Liver (tissue), 9 donors: ENCODE data around the gene RNF157. TPM values are rescaled to one million over a fixed set of nuclear protein-coding genes. Genes with fewer than 3 reads are reported as not detected.

ENCODE experiments used
- DNase-seq: peaks from one replicate; pipeline ENCODE4 v3.0.0-alpha.2; 2017; ENCODE audit warnings: low spot score
- H3K27ac ChIP-seq, 2 donors: one replicate each; pipeline ENCODE4 v1.7.0; 2013; ENCODE audit warnings: inconsistent platforms in 2 of 2, low read length in 2 of 2, control low read depth in 1 of 2, low read depth in 1 of 2, mild to moderate bottlenecking in 1 of 2
- H3K27me3 ChIP-seq, 4 donors: one replicate each; pipeline versions ENCODE4 v1.6.1 to v1.7.0; 2013; ENCODE audit warnings: low read length in 3 of 4, inconsistent platforms in 1 of 4, mild to moderate bottlenecking in 1 of 4, moderate library complexity in 1 of 4; ENCODE audit not compliant: control insufficient read depth in 4 of 4, insufficient read depth in 4 of 4
- H3K36me3 ChIP-seq, 4 donors: one replicate each; pipeline versions ENCODE4 v1.6.1 to v1.7.0; 2013; ENCODE audit warnings: low read length in 3 of 4, mild to moderate bottlenecking in 3 of 4, low read depth in 1 of 4, moderate library complexity in 1 of 4; ENCODE audit not compliant: control insufficient read depth in 4 of 4, insufficient read depth in 3 of 4
- H3K4me1 ChIP-seq, 4 donors: one replicate each; pipeline versions ENCODE4 v1.6.1 to v1.7.0; 2013; ENCODE audit warnings: low read length in 3 of 4, mild to moderate bottlenecking in 3 of 4, moderate library complexity in 1 of 4; ENCODE audit not compliant: control insufficient read depth in 4 of 4, insufficient read depth in 4 of 4
- H3K4me3 ChIP-seq, 3 donors: one replicate each; pipeline versions ENCODE4 v1.6.1 to v1.7.0; 2013; ENCODE audit warnings: low read length in 3 of 3, control low read depth in 1 of 3, low read depth in 1 of 3, mild to moderate bottlenecking in 1 of 3
- H3K9ac ChIP-seq, 2 donors: one replicate each; pipeline ENCODE4 v1.7.0; 2013; ENCODE audit warnings: low read length in 2 of 2, mild to moderate bottlenecking in 2 of 2, moderate library complexity in 2 of 2, control low read depth in 1 of 2, low read depth in 1 of 2
- H3K9me3 ChIP-seq, 4 donors: one replicate each; pipeline versions ENCODE4 v1.6.1 to v1.7.0; 2013; ENCODE audit warnings: low read length in 3 of 4; ENCODE audit not compliant: control insufficient read depth in 4 of 4
- EGR1 ChIP-seq, 2 donors: IDR thresholded peaks; 2 replicates each; pipeline ENCODE4 v1.6.1; 2016 to 2018; ENCODE audit warnings: antibody characterized with exemption in 2 of 2, low read depth in 2 of 2
- FOXA1 ChIP-seq: IDR thresholded peaks from 2 replicates; pipeline ENCODE4 v1.6.1; 2016; ENCODE audit warnings: antibody characterized with exemption
- FOXA2 ChIP-seq: IDR thresholded peaks from 2 replicates; pipeline ENCODE4 v1.6.1; 2016; ENCODE audit warnings: antibody characterized with exemption
- GABPA ChIP-seq, 2 donors: IDR thresholded peaks in 1 of 2; conservative IDR thresholded peaks in 1 of 2; 2 replicates each; pipeline ENCODE4 v1.6.1; 2016; ENCODE audit warnings: antibody characterized with exemption in 2 of 2, mild to moderate bottlenecking in 1 of 2, moderate library complexity in 1 of 2
- HNF4A ChIP-seq, 2 donors: conservative IDR thresholded peaks; 2 replicates each; pipeline ENCODE4 v1.6.1; 2016; ENCODE audit warnings: antibody characterized with exemption in 2 of 2, mild to moderate bottlenecking in 2 of 2
- HNF4G ChIP-seq: IDR thresholded peaks from 2 replicates; pipeline ENCODE4 v1.6.1; 2016; ENCODE audit warnings: antibody characterized with exemption
- JUND ChIP-seq, 2 donors: IDR thresholded peaks; 2 replicates each; pipeline ENCODE4 v1.6.1; 2016; ENCODE audit warnings: antibody characterized with exemption in 2 of 2
- NR2F2 ChIP-seq: IDR thresholded peaks from 2 replicates; pipeline ENCODE4 v1.6.1; 2016; ENCODE audit warnings: antibody characterized with exemption
- RAD21 ChIP-seq, 2 donors: IDR thresholded peaks; 2 replicates each; pipeline ENCODE4 v1.6.1; 2016; ENCODE audit warnings: antibody characterized with exemption in 2 of 2, mild to moderate bottlenecking in 2 of 2
- RXRA ChIP-seq, 2 donors: IDR thresholded peaks; 2 replicates each; pipeline ENCODE4 v1.6.1; 2017 to 2018; ENCODE audit warnings: antibody characterized with exemption in 2 of 2, mild to moderate bottlenecking in 1 of 2
- SP1 ChIP-seq: IDR thresholded peaks from 2 replicates; pipeline ENCODE4 v1.6.1; 2018; ENCODE audit warnings: antibody characterized with exemption, mild to moderate bottlenecking
- TAF1 ChIP-seq: conservative IDR thresholded peaks from 2 replicates; pipeline ENCODE4 v1.6.1; 2016; ENCODE audit warnings: antibody characterized with exemption, mild to moderate bottlenecking
- YY1 ChIP-seq: IDR thresholded peaks from 2 replicates; pipeline ENCODE4 v1.6.1; 2016; ENCODE audit warnings: antibody characterized with exemption, mild to moderate bottlenecking
- WGBS: extraction: QIAGEN DNeasy Blood & Tissue Kit; methylation state at CpG from one replicate; pipeline ENCODE4 v1.1.7; 2013; 5-methylcytosine and 5-hydroxymethylcytosine counted together
- polyA plus RNA-seq, 2 donors: library from polyadenylated mRNA; stranded (reverse) in 1 of 2; unstranded in 1 of 2; fragments of 200-250 nt in 1 of 2; fragments of >200 nt in 1 of 2; fragmentation: Nextera tagmentation in 1 of 2; extraction: Ambion mirVana in 1 of 2; gene quantifications; one replicate each; pipeline versions ENCODE4 v1.2.1 to v1.2.3, GENCODE V29; 2013 to 2015
- total RNA-seq, 2 donors: library from RNA; depleted of rRNA; stranded (reverse); fragments of >200 nt; gene quantifications; one replicate each; pipeline ENCODE4 v1.2.3, GENCODE V29; 2014
- TF ChIP-seq, protein P1 (sequence below): IDR thresholded peaks from 2 replicates; pipeline ENCODE4 v1.6.1; 2016; ENCODE audit warnings: antibody characterized with exemption
- TF ChIP-seq, protein P2 (sequence below): IDR thresholded peaks from 2 replicates; pipeline ENCODE4 v1.6.1; 2016; ENCODE audit warnings: antibody characterized with exemption
- TF ChIP-seq, protein P3 (sequence below): IDR thresholded peaks from 2 replicates; pipeline ENCODE4 v1.6.1; 2016; ENCODE audit warnings: antibody characterized with exemption
- TF ChIP-seq, protein P4 (sequence below): IDR thresholded peaks from 2 replicates; pipeline ENCODE4 v1.6.1; 2016; ENCODE audit warnings: antibody characterized with exemption, mild to moderate bottlenecking
- TF ChIP-seq, protein P5 (sequence below): fragments of 150-350 bp; IDR thresholded peaks from 2 replicates; pipeline ENCODE4 v1.5.1; 2017; ENCODE audit warnings: improper control_type of control experiment, low read depth, low read length; ENCODE audit not compliant: missing input control
- donor health status: healthy.
- donor health status: healthy.
- donor health status: healthy.
- donor health status: healthy.
- donor health status: healthy.

Gene RNF157
- total and polyA plus RNA-seq, 4 donors = 0.42 to 2.9 (median 0.66) TPM

DNA sequence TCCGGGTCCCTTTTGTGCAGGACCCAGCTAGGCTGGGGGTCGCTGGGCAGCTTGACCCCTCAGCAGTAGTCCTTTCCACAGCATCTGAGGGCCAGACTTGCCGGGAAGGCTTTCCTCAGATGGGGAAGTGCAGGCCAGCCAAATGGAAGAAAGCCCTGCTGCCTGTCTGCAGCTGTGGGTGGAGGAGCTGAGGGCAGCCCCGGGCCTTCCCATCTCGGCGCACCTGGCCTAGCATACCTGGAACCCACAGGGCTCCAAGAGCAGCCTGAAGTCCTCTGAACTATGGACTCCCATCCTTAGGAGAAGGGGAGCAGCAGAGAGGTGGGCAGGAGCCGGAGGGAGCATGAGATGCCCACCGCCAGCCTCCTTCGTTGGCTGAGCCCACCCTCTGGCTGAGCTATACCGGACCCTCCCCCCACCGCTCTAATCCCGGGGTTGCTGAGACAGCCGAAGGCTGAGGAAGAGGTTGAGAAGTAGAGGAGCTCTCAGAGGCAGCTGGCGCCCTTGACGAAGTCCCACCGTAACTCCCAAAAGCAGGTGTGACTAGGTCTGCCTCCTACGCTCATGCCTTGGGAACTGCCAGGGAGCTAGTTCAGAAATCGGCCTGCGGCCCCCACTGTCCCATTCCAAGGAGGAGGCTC lies 38.1 kb upstream of the RNF157 start (continued):
- TF ChIP-seq, protein P1, sequence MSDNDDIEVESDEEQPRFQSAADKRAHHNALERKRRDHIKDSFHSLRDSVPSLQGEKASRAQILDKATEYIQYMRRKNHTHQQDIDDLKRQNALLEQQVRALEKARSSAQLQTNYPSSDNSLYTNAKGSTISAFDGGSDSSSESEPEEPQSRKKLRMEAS = no peak
- TF ChIP-seq SP1 = no peak
- TF ChIP-seq, protein P2, sequence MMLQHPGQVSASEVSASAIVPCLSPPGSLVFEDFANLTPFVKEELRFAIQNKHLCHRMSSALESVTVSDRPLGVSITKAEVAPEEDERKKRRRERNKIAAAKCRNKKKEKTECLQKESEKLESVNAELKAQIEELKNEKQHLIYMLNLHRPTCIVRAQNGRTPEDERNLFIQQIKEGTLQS = no peak
- TF ChIP-seq, protein P3, sequence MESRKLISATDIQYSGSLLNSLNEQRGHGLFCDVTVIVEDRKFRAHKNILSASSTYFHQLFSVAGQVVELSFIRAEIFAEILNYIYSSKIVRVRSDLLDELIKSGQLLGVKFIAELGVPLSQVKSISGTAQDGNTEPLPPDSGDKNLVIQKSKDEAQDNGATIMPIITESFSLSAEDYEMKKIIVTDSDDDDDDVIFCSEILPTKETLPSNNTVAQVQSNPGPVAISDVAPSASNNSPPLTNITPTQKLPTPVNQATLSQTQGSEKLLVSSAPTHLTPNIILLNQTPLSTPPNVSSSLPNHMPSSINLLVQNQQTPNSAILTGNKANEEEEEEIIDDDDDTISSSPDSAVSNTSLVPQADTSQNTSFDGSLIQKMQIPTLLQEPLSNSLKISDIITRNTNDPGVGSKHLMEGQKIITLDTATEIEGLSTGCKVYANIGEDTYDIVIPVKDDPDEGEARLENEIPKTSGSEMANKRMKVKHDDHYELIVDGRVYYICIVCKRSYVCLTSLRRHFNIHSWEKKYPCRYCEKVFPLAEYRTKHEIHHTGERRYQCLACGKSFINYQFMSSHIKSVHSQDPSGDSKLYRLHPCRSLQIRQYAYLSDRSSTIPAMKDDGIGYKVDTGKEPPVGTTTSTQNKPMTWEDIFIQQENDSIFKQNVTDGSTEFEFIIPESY = no peak
- TF ChIP-seq GABPA (IDR thresholded peaks at IDR 0.05 in 1 of 2, conservative IDR thresholded peaks at IDR 0.05 in 1 of 2) = no peak
- TF ChIP-seq HNF4G = no peak
- no peak for TF ChIP-seq EGR1 (IDR thresholded peaks at IDR 0.05; ENCODE audit: low read depth in 2 of 2)

DNA sequence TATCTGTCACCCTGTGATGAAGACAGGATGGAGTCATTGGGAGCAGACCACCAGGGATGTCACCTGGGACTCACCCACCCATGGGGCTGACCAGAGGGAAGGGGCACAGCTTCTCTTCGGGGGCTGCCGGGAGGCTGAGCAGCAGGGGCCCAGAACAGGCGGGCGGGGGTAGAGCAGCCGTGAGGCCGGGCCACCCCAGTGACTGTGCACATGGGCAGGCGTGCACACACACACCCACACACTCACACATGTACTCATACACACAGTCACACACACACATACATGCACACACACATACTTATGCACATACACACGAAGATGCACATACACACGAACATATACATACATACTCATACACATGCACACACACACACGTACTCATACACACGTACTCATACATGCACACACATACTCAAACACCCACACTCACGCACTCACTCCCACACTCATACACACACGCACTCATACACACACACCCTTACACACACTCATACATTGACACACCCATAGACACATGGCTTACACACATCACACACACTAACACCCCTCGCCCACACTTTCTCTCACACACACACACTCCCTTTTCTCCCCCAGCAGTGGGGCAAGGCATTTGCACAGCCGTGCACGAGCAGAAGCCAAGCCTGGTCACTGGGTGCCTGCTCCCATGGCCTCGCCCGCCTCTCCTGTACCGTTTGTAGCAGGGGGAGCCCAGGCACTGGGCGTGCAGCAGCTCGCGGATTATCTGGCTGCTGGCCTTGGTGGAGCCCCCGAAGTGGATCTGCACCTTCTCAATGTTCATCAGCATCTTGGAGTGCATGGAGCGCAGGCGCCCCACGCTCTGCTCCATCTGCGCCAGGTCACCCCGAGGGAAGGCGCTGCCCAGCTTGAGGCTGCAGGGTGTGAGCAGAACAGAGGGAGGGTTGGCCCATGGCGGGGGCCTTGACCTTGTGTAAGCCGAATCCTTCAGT lies 37.3 kb upstream of the RNF157 start:
- no peak overlapping the region for H3K27ac ChIP-seq
- peaks cover 0 to 23% (median 13%) of the 10 kb centered on the region in 4 donors for H3K4me1 ChIP-seq
- TF ChIP-seq FOXA1 = no peak
- TF ChIP-seq, protein P3 = no peak
- TF ChIP-seq FOXA2 = no peak
- TF ChIP-seq, protein P4, sequence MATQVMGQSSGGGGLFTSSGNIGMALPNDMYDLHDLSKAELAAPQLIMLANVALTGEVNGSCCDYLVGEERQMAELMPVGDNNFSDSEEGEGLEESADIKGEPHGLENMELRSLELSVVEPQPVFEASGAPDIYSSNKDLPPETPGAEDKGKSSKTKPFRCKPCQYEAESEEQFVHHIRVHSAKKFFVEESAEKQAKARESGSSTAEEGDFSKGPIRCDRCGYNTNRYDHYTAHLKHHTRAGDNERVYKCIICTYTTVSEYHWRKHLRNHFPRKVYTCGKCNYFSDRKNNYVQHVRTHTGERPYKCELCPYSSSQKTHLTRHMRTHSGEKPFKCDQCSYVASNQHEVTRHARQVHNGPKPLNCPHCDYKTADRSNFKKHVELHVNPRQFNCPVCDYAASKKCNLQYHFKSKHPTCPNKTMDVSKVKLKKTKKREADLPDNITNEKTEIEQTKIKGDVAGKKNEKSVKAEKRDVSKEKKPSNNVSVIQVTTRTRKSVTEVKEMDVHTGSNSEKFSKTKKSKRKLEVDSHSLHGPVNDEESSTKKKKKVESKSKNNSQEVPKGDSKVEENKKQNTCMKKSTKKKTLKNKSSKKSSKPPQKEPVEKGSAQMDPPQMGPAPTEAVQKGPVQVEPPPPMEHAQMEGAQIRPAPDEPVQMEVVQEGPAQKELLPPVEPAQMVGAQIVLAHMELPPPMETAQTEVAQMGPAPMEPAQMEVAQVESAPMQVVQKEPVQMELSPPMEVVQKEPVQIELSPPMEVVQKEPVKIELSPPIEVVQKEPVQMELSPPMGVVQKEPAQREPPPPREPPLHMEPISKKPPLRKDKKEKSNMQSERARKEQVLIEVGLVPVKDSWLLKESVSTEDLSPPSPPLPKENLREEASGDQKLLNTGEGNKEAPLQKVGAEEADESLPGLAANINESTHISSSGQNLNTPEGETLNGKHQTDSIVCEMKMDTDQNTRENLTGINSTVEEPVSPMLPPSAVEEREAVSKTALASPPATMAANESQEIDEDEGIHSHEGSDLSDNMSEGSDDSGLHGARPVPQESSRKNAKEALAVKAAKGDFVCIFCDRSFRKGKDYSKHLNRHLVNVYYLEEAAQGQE = no peak
- no peak for TF ChIP-seq JUND (IDR thresholded peaks at IDR 0.05)
- TF ChIP-seq HNF4G = no peak
- TF ChIP-seq, protein P1 = no peak
- TF ChIP-seq, protein P5, sequence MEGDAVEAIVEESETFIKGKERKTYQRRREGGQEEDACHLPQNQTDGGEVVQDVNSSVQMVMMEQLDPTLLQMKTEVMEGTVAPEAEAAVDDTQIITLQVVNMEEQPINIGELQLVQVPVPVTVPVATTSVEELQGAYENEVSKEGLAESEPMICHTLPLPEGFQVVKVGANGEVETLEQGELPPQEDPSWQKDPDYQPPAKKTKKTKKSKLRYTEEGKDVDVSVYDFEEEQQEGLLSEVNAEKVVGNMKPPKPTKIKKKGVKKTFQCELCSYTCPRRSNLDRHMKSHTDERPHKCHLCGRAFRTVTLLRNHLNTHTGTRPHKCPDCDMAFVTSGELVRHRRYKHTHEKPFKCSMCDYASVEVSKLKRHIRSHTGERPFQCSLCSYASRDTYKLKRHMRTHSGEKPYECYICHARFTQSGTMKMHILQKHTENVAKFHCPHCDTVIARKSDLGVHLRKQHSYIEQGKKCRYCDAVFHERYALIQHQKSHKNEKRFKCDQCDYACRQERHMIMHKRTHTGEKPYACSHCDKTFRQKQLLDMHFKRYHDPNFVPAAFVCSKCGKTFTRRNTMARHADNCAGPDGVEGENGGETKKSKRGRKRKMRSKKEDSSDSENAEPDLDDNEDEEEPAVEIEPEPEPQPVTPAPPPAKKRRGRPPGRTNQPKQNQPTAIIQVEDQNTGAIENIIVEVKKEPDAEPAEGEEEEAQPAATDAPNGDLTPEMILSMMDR = no peak
- no peak for TF ChIP-seq GABPA (IDR thresholded peaks at IDR 0.05 in 1 of 2, conservative IDR thresholded peaks at IDR 0.05 in 1 of 2)
- TF ChIP-seq NR2F2 = no peak
- no peak for TF ChIP-seq TAF1
- no peak for TF ChIP-seq YY1
- no peak for TF ChIP-seq RXRA (IDR thresholded peaks at IDR 0.05)
- TF ChIP-seq SP1 = no peak
- TF ChIP-seq RAD21 (IDR thresholded peaks at IDR 0.05) = no peak
- no peak for TF ChIP-seq HNF4A (conservative IDR thresholded peaks at IDR 0.05)
- TF ChIP-seq, protein P2 = no peak
- no peak for TF ChIP-seq EGR1 (IDR thresholded peaks at IDR 0.05; ENCODE audit: low read depth in 2 of 2)
- no peaks in the 10 kb centered on the region for H3K27me3 ChIP-seq
- H3K36me3 ChIP-seq = peaks cover 0 to 1% (median 0%) of the 10 kb centered on the region in 4 donors
- H3K9ac ChIP-seq = no peak overlapping the region
- no peak for DNase-seq
- no peak overlapping the region for H3K4me3 ChIP-seq
- no peaks in the 10 kb centered on the region for H3K9me3 ChIP-seq
- WGBS = 94% methylated on average over 31 of the region's 31 CpGs
